IMR-90 (cell line): ENCODE measurements around the gene BEAN1. TPM values are rescaled to one million over a fixed set of nuclear protein-coding genes. Genes with fewer than 3 reads are reported as not detected.

ENCODE experiments used
- ATAC-seq: fragments of 200-7000 bp; cut with Tn5 transposase; 2 replicates; pipeline ENCODE4 v1.9.1; 2020; ENCODE audit warnings: low read depth, mild to moderate bottlenecking, moderate library complexity
- BruUV-seq: library from RNA; stranded (reverse); fragments of 400-500 nt; replicated peaks from 2 replicates; lab custom pipeline; 2021; lab: Mats Ljungman, UMichigan
- CTCF ChIA-PET: fragments of 300-600 bp; formaldehyde crosslinking; extraction: SDS; loops from one replicate; lab custom pipeline; 2021; ENCODE audit warnings: antibody characterized with exemption; lab: Yijun Ruan, JAX
- POLR2A ChIA-PET: fragments of 300-600 bp; sonication (Branson Sonifier 250); formaldehyde crosslinking; loops from one replicate; lab custom pipeline; 2022; ENCODE audit warnings: antibody characterized with exemption; ENCODE audit not compliant: unreplicated experiment; lab: Charles Lee
- DNase-seq: peaks from one replicate; pipeline ENCODE4 v3.0.0; 2013
- H2AFZ ChIP-seq: replicated peaks from 2 replicates; pipeline ENCODE3; 2013; ENCODE audit warnings: low read length, mild to moderate bottlenecking; ENCODE audit not compliant: poor library complexity
- H2AK5ac ChIP-seq: 2 replicates; pipeline ENCODE4 v1.6.1; 2013; ENCODE audit warnings: low read depth, low read length, inconsistent platforms
- H2AK9ac ChIP-seq: replicated peaks from 2 replicates; pipeline ENCODE3; 2013; ENCODE audit warnings: mild to moderate bottlenecking, low read depth, low read length, moderate library complexity; ENCODE audit not compliant: poor library complexity
- H2BK120ac ChIP-seq: 2 replicates; pipeline ENCODE4 v1.6.1; 2013; ENCODE audit warnings: low read depth, low read length, inconsistent platforms
- H2BK15ac ChIP-seq: 3 replicates; pipeline ENCODE4 v1.6.1; 2013; ENCODE audit warnings: low read depth, low read length, inconsistent platforms
- H2BK20ac ChIP-seq: 2 replicates; pipeline ENCODE4 v1.6.1; 2013; ENCODE audit warnings: low read depth, mild to moderate bottlenecking, inconsistent platforms, low read length, moderate library complexity
- H2BK5ac ChIP-seq: 2 replicates; pipeline ENCODE4 v1.6.1; 2013; ENCODE audit warnings: mild to moderate bottlenecking, low read depth, low read length, inconsistent platforms; ENCODE audit not compliant: poor library complexity, severe bottlenecking
- H3K14ac ChIP-seq: replicated peaks from 2 replicates; pipeline ENCODE4 v1.6.1; 2013; ENCODE audit warnings: low read depth, low read length, inconsistent platforms
- H3K18ac ChIP-seq: 2 replicates; pipeline ENCODE4 v1.6.1; 2013; ENCODE audit warnings: low read depth, low read length, control low read depth
- H3K23ac ChIP-seq: 2 replicates; pipeline ENCODE4 v1.6.1; 2013; ENCODE audit warnings: low read depth, low read length, inconsistent platforms
- H3K27ac ChIP-seq: 2 replicates; pipeline ENCODE4 v1.5.1; 2013; ENCODE audit warnings: mild to moderate bottlenecking, control low read depth, low read length; ENCODE audit not compliant: insufficient read depth
- H3K27me3 ChIP-seq: 2 replicates; pipeline ENCODE4 v1.6.1; 2013; ENCODE audit warnings: low read length; ENCODE audit not compliant: control insufficient read depth, insufficient read depth
- H3K36me3 ChIP-seq: 2 replicates; pipeline ENCODE4 v1.6.1; 2013; ENCODE audit warnings: low read length, mixed read lengths; ENCODE audit not compliant: control insufficient read depth, insufficient read depth
- H3K4ac ChIP-seq: 2 replicates; pipeline ENCODE4 v1.6.1; 2013; ENCODE audit warnings: low read depth, low read length, inconsistent platforms
- H3K4me1 ChIP-seq: 2 replicates; pipeline ENCODE4 v1.6.1; 2013; ENCODE audit warnings: low read length, mixed read lengths; ENCODE audit not compliant: control insufficient read depth, insufficient read depth
- H3K4me2 ChIP-seq: 2 replicates; pipeline ENCODE4 v1.6.1; 2013; ENCODE audit warnings: low read depth, mild to moderate bottlenecking, control low read depth, low read length, moderate library complexity
- H3K4me3 ChIP-seq: 2 replicates; pipeline ENCODE4 v1.5.1; 2013; ENCODE audit warnings: low read depth, mild to moderate bottlenecking, control low read depth, low read length, moderate library complexity; ENCODE audit not compliant: insufficient read depth
- H3K56ac ChIP-seq: 2 replicates; pipeline ENCODE4 v1.6.1; 2013; ENCODE audit warnings: low read length, inconsistent platforms; ENCODE audit not compliant: insufficient read depth; ENCODE audit errors: extremely low read depth
- H3K79me1 ChIP-seq, 2 experiments: 2 replicates each; pipeline ENCODE4 v1.6.1; 2013; ENCODE audit warnings: low read length in 2 of 2, inconsistent platforms in 1 of 2, low read depth in 1 of 2
- H3K9ac ChIP-seq: 2 replicates; pipeline ENCODE4 v1.6.1; 2013; ENCODE audit warnings: low read depth, low read length, control low read depth
- H3K9me1 ChIP-seq: 2 replicates; pipeline ENCODE4 v1.6.1; 2013; ENCODE audit warnings: low read length, inconsistent platforms; ENCODE audit not compliant: insufficient read depth
- H3K9me3 ChIP-seq: 2 replicates; pipeline ENCODE4 v1.6.1; 2013; ENCODE audit warnings: low read length; ENCODE audit not compliant: control insufficient read depth, insufficient read depth
- H4K20me1 ChIP-seq: 2 replicates; pipeline ENCODE4 v1.6.1; 2013; ENCODE audit warnings: low read length, inconsistent platforms; ENCODE audit not compliant: insufficient read depth
- H4K5ac ChIP-seq: 2 replicates; pipeline ENCODE4 v1.6.1; 2013; ENCODE audit warnings: mild to moderate bottlenecking, low read depth, low read length, control low read depth
- H4K8ac ChIP-seq, 2 experiments: 2 replicates each; pipeline ENCODE4 v1.6.1; 2013; ENCODE audit warnings: low read depth in 2 of 2, low read length in 2 of 2, control low read depth in 1 of 2, inconsistent platforms in 1 of 2
- H4K91ac ChIP-seq: 2 replicates; pipeline ENCODE4 v1.6.1; 2013; ENCODE audit warnings: low read depth, low read length, inconsistent platforms; ENCODE audit not compliant: insufficient read depth
- BHLHE40 ChIP-seq: fragments of 150-350 bp; IDR thresholded peaks from 2 replicates; pipeline ENCODE4 v1.6.1; 2016; ENCODE audit warnings: mild to moderate bottlenecking, low read depth, low read length
- WGBS, 2 experiments: methylation state at CpG; one replicate each; pipeline versions ENCODE4 v1.1.5 to v1.1.7; 2013; ENCODE audit warnings: missing lambda C conversion rate in 2 of 2; ENCODE audit not compliant: insufficient read length in 1 of 2; ENCODE audit errors: extremely low coverage in 2 of 2; 5-methylcytosine and 5-hydroxymethylcytosine counted together
- dilution Hi-C: fragments of 300-500 bp; cut with HindIII; formaldehyde crosslinking; loops from one replicate; pipeline ENCODE4 v1.14.3; 2018; ENCODE audit warnings: low sequenced_read_pairs; ENCODE audit not compliant: unreplicated experiment
- in situ Hi-C: fragments of 300-500 bp; cut with MboI; formaldehyde crosslinking; loops from 3 replicates; pipeline ENCODE4 v1.14.3; 2019; ENCODE audit warnings: low sequenced_read_pairs, inconsistent platforms, mixed read lengths
- intact Hi-C: fragments of 100-400 bp; cut with micrococcal nuclease; formaldehyde crosslinking; loops from 2 replicates; pipeline ENCODE4 v1.10.0; 2022
- polyA plus RNA-seq, 3 experiments: library from polyadenylated mRNA; depleted of rRNA; stranded (reverse); fragments of >200 nt; gene quantifications; 2 replicates each; pipeline ENCODE4 v1.2.3, GENCODE V29; 2012; ENCODE audit warnings: low replicate concordance in 1 of 3
- total RNA-seq: library from RNA; depleted of rRNA; stranded (reverse); fragments of >200 nt; gene quantifications from 2 replicates; pipeline ENCODE4 v1.2.3, GENCODE V29; 2012
- TF ChIP-seq, protein P1 (sequence below): fragments of 150-350 bp; IDR thresholded peaks from 2 replicates; pipeline ENCODE4 v1.6.1; 2017; ENCODE audit warnings: mild to moderate bottlenecking, antibody characterized with exemption, low read length, low read depth

The BEAN1 gene
- total and polyA plus RNA-seq, 2 of the 4 experiments (the other 2 are of a cell fraction): not detected

GRCh38 chr16:66383551-66383950 is 43.5 kb upstream of the BEAN1 start:
- Histone ChIP-seq H3K27ac (peak overlapping the region; percentile 7; the same call in 1 of the 2 replicates), H3K23ac (no peak overlapping the region), H3K9me1 (peaks cover 9% of the 10 kb centered on the region), H4K5ac (no peak overlapping the region; the same call in 1 of the 2 replicates), H2BK120ac (peak overlapping the region; percentile 33; the same call in 1 of the 2 replicates), H3K4me3 (no peak overlapping the region), H3K56ac (no peak overlapping the region; the same call in 1 of the 2 replicates), H2AK9ac (no peak overlapping the region), H4K91ac (peak overlapping the region; percentile 5; the same call in 1 of the 2 replicates), H2BK20ac (peak overlapping the region; percentile 9; the same call in 1 of the 2 replicates), H2AFZ (peak overlapping the region; percentile 64), H3K27me3 (peaks cover 14% of the 10 kb centered on the region; the same call in 1 of the 2 replicates), H3K4me2 (no peak overlapping the region), H3K4me1 (peaks cover 10% of the 10 kb centered on the region), H4K8ac (peak overlapping the region in 1 of 2 experiments; percentile 54; a peak in 2 of 4 replicates), H4K20me1 (no peaks in the 10 kb centered on the region), H3K18ac (peak overlapping the region; percentile 3; the same call in 1 of the 2 replicates), H2BK15ac (peak overlapping the region; percentile 30; the same call in 1 of the 3 replicates), H3K4ac (peak overlapping the region; percentile 4), H3K9me3 (no peaks in the 10 kb centered on the region), H3K14ac (peak overlapping the region; percentile 8; the same call in 1 of the 2 replicates), H3K79me1 (no peaks in the 10 kb centered on the region), H2AK5ac (peak overlapping the region; percentile 3), H3K9ac (no peak overlapping the region), H2BK5ac (peak overlapping the region; percentile 1), H3K36me3 (no peaks in the 10 kb centered on the region)
- ChIA-PET POLR2A (no interaction called here), CTCF (no interaction called here)
- 93% methylated on average over 3 of the region's 4 CpGs; no CpG with 5 or more reads in 1 of the 2 experiments for WGBS, 2 experiments
- in situ Hi-C loops: no loop called here
- TF ChIP-seq BHLHE40: no peak
- TF ChIP-seq, protein P1, sequence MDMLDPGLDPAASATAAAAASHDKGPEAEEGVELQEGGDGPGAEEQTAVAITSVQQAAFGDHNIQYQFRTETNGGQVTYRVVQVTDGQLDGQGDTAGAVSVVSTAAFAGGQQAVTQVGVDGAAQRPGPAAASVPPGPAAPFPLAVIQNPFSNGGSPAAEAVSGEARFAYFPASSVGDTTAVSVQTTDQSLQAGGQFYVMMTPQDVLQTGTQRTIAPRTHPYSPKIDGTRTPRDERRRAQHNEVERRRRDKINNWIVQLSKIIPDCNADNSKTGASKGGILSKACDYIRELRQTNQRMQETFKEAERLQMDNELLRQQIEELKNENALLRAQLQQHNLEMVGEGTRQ: no peak
- BruUV-seq: no TSS peak
- intact Hi-C loops: no loop called here
- no peak for DNase-seq
- dilution Hi-C loops: no loop called here
- no peak for ATAC-seq
